Uterus (tissue), 2 donors: ENCODE measurements around the gene CREB3L2.

Experiments
- POLR2A ChIP-seq, 2 donors: fragments of 450-650 bp; IDR thresholded peaks; one replicate each; pipeline ENCODE4 v1.6.1; 2016; ENCODE audit warnings: antibody characterized with exemption in 2 of 2, mild to moderate bottlenecking in 1 of 2, moderate library complexity in 1 of 2
- TF ChIP-seq, protein P1 (sequence below), 4 experiments: fragments of 200-600 bp in 2 of 4; fragments of 450-650 bp in 2 of 4; sonication (generic) in 2 of 4; IDR thresholded peaks; one replicate each; pipeline ENCODE4 v1.5.1; 2016 to 2019; ENCODE audit warnings: antibody characterized with exemption in 4 of 4, mild to moderate bottlenecking in 2 of 4, moderate library complexity in 1 of 4

DNA sequence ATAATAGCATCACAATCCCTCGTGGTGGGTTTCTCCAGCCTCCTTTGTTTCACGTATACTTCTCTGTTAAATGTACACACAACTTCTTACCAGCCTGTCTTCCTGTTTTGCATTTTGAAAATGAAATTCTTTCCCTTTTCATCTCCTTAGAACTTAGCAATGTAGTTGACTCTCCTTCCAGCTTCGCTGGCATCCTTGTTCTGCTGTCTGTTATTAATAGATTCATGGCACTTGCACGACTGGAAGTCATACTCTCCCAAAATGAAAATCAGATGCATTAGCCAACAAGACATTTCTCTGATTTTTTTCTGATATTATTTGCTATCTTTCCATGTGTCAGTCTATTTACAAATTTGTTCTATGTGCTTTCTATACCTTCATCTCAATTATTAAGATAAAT, 3.0 kb upstream of the CREB3L2 start:
- TF ChIP-seq, protein P1, sequence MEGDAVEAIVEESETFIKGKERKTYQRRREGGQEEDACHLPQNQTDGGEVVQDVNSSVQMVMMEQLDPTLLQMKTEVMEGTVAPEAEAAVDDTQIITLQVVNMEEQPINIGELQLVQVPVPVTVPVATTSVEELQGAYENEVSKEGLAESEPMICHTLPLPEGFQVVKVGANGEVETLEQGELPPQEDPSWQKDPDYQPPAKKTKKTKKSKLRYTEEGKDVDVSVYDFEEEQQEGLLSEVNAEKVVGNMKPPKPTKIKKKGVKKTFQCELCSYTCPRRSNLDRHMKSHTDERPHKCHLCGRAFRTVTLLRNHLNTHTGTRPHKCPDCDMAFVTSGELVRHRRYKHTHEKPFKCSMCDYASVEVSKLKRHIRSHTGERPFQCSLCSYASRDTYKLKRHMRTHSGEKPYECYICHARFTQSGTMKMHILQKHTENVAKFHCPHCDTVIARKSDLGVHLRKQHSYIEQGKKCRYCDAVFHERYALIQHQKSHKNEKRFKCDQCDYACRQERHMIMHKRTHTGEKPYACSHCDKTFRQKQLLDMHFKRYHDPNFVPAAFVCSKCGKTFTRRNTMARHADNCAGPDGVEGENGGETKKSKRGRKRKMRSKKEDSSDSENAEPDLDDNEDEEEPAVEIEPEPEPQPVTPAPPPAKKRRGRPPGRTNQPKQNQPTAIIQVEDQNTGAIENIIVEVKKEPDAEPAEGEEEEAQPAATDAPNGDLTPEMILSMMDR (IDR thresholded peaks at IDR 0.05), result no peak
- TF ChIP-seq POLR2A (IDR thresholded peaks at IDR 0.05), result no peak
